HL-60 (cell line): ENCODE measurements around the gene PLPP7.
"Not testable (repeated sequence)": the region's sequence is repeated elsewhere in the genome, so short reads cannot be mapped to it uniquely, and the experiment has no call there.

Experiments
- DNase-seq, 2 experiments: peaks; one replicate each; pipeline ENCODE4 v3.0.0-alpha.2; 2010 to 2020; ENCODE audit warnings: low read depth in 1 of 2, low spot score in 1 of 2
- H3K27ac ChIP-seq: fragments of 250-450 bp; sonication (Bioruptor Pico); replicated peaks from 2 replicates; pipeline ENCODE4 v1.5.1; 2020; ENCODE audit warnings: mild to moderate bottlenecking, moderate library complexity
- H3K27me3 ChIP-seq: fragments of 250-450 bp; sonication (Bioruptor Pico); 2 replicates; pipeline ENCODE4 v1.5.1; 2021; ENCODE audit warnings: mild to moderate bottlenecking, moderate library complexity; ENCODE audit not compliant: insufficient read depth, poor library complexity, severe bottlenecking
- H3K4me3 ChIP-seq: replicated peaks from 2 replicates; pipeline ENCODE4 v1.5.1; 2011; ENCODE audit warnings: mild to moderate bottlenecking, control low read depth, low read length; ENCODE audit not compliant: insufficient read depth
- CTCF ChIP-seq: IDR thresholded peaks from one replicate; pipeline ENCODE4 v1.5.1; 2011; ENCODE audit warnings: low read length, control low read depth, inconsistent platforms; ENCODE audit not compliant: insufficient read depth
- GABPA ChIP-seq: IDR thresholded peaks from 2 replicates; pipeline ENCODE4 v1.6.1; 2012; ENCODE audit warnings: low read depth
- POLR2AphosphoS5 ChIP-seq: IDR thresholded peaks from 2 replicates; pipeline ENCODE4 v1.6.1; 2012; ENCODE audit warnings: low read depth
- REST ChIP-seq: IDR thresholded peaks from 2 replicates; pipeline ENCODE4 v1.6.1; 2012; ENCODE audit warnings: low read depth; ENCODE audit not compliant: insufficient replicate concordance
- SPI1 ChIP-seq: IDR thresholded peaks from 2 replicates; pipeline ENCODE4 v1.6.1; 2012; ENCODE audit warnings: low read depth, mild to moderate bottlenecking, borderline replicate concordance

Gene PLPP7

DNA sequence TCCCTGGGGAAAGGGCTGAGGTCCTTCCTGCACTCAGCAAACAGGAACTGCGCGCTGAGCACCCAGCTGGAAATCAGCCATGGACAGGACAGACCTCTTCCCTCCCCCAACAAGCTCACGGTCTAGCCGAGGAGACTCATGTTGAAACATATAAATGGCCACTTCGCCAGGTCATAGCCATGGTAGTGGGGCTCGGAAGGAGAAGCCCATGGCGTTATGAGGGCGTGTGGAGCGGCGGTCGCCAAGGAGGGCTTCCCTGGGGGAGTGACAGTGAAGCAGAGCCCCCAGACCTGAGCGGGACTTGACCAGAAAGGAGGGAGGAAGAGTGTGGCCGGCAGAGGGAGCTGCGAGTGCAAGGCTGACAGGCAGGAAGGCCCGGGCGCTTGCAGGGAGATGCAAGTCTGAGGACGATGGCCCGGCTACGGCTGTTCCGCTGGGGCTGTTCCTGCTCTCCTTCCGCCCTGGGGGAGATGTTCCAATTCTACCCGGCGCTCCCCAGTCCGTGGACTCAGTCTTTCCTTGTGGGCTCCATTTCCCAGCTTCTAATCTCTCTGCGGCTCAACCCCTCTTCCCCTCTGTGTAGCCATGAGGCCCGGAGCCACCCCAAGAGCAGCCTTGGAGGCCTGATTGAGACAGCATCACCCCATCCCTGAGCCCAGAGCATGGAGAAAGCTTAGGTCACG, 60.5 kb downstream of the PLPP7 start:
- H3K4me3 ChIP-seq, result peak overlapping the region; percentile 19
- peak; percentile 68 for TF ChIP-seq CTCF
- TF ChIP-seq GABPA, result no peak

GRCh38 chr9:131356479-131356878, 67.0 kb downstream of the PLPP7 start:
- not testable (repeated sequence) for H3K27me3 ChIP-seq, H3K4me3 ChIP-seq
- H3K27ac ChIP-seq, result peak overlapping the region; percentile 78
- DNase-seq, result peak; percentile 61 to 70
- peak; percentile 53; the same call in 1 of the 2 replicates for TF ChIP-seq SPI1

More for the DNA sequence above, 60.5 kb downstream of the PLPP7 start:
- Histone ChIP-seq H3K27ac (no peak overlapping the region), H3K27me3 (no peaks in the 10 kb centered on the region)
- DNase-seq, result peak; percentile 75 to 91

DNA sequence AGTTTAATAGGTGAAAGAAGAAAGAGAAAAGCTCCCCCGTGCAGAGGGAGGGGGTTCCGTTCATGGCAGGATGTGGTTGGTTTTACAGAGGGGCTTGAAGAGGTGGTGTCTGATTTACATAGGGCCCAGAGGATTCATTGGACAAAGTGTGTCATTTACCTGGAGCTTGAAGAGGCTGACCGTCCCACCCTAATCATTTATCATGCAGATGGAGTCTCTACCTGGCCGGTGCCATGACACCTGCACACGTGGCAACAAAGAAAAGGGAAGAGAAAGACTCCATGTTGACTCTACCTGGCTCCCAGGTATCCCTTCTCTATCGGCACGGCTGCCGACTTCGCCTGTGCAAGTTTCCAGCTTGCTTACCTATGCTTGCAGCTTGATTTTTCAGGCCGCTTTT, 69.0 kb downstream of the PLPP7 start:
- no peak for TF ChIP-seq GABPA
- no peak for TF ChIP-seq REST
- no peak for TF ChIP-seq SPI1
- TF ChIP-seq POLR2AphosphoS5, result no peak
- TF ChIP-seq CTCF, result no peak

More for the DNA sequence above, 69.0 kb downstream of the PLPP7 start:
- no peak overlapping the region for H3K4me3 ChIP-seq
- no peaks in the 10 kb centered on the region for H3K27me3 ChIP-seq
- H3K27ac ChIP-seq, result no peak overlapping the region
- no peak for DNase-seq
